GM18519 (cell line): ENCODE results near the gene MMUT.
"Not testable (repeated sequence)": the region's sequence is repeated elsewhere in the genome, so short reads cannot be mapped to it uniquely, and the experiment has no call there.

Experiments
- ATAC-seq: cut with Tn5 transposase; IDR thresholded peaks from one replicate; pipeline ENCODE4 v1.9.1; 2021; ENCODE audit warnings: mild to moderate bottlenecking, moderate library complexity; ENCODE audit not compliant: unreplicated experiment, low FRiP score

Gene MMUT

DNA sequence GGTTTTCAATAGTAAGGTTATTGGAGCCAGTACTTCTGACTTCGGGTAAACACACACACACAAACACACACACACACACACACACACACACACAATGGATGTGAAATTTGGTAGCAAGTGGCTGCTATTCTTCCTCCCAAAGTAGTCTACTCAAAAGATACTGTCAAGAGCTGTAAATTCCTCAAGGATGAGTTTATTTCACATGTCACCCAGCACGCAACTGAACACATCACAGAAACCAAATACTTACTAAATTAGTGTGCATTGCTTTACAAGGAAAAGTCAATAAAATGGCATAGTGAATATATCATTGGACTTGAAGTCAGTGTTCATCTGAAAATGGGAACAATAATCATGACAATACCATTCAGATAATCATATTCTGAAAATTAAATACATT is 32.9 kb downstream of the MMUT start:
- no peak for ATAC-seq

DNA sequence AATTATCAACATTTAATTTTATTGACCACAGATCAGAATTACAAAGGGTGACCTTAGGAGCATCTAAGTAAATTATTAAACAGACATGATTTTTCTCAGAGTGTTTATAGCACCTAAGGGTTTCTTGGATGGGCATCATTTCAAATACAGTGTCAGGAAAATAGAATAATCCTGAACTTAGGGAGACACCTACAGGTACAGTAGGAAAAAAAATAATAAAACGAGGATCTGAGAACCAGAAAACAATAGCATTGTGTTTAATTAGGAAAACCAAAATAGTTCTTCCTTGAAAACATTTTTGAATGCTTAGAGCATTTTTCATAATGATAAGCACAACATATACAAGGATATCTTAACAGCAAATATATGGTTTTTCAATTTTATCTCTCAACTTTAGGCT is 39.2 kb downstream of the MMUT start:
- ATAC-seq = no peak

DNA sequence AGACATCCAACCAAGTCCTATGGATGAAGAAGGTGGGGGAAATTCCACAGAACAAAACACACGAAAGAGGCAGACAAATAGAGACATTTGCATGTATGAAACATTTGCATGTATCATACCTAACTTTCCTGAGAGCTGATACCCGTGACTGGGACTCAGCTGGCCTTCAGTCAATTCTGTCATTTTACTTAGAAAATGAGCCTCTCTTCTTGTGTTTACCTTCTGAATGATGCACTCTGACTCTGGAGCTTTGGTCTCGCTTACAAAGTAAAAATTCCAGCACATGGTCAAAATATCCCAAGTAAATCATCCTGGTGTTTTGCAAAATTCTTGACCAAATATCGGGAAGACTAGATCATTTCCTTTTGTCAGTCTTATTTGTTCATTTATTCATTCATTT is 46.9 kb downstream of the MMUT start:
- ATAC-seq = no peak

DNA sequence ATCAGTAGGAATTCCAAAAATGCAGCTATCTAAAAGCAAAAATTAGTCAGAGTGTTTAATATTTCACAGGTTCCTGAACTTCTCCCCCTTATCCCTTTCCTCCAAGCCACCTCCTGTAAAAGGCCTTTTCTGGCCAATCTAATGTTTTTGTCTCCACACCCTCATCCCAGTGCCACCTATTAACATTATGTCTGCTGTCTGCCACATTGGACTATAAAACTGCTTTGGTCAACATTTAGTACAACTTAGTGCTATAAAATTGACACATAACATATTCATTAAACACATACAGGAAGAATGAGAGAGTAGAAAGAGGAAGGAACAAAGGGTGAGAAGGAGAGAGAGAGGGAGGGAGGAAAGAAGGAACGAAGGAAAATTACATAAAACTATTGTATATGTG is 47.7 kb downstream of the MMUT start:
- no peak for ATAC-seq

DNA sequence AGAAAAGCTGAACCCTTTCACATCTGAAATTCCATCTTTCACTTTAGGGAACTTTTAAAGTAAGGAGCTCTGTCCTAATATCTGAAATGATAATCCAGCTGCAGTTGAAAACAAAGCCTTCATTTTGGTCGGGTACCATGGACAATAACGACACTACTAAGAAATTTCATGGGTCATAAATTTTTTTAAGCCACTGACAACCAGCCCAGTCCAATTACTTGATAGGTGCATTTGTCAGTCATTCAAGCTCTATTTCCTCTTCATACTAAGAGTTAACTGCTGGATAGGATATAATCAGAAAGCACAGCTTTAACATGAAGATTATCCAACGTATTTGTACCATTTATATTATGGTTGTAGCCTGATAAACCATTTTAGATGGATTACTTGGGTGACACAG is 52.5 kb downstream of the MMUT start:
- no peak for ATAC-seq

DNA sequence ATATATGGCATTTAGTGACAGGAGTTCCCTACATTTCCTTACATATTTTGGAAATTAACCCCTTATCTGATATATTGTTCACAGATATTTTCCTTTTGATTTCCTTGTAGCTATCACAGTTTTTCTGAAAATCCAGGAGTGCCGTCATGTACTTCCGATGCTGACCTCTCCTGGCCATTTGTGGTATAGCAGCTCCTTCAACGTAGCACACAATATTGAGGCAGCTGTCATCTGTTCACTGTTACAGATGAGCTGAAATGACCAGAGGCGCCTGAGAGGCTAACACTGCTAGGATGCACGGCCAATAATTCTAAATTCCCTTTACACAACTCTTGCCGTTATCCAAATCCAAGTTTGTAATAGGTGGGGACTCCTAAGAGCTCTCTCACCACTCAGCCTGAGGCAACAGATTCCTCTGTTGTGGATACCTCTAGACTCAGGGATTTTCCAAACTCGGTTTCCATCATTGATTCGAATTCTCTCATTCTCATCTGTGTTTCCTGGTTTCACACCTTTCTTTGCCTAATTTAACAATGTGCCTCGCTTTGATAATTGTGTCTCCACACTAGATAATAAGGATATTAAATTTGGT is 53.0 kb downstream of the MMUT start:
- peak; percentile 83 for ATAC-seq

DNA sequence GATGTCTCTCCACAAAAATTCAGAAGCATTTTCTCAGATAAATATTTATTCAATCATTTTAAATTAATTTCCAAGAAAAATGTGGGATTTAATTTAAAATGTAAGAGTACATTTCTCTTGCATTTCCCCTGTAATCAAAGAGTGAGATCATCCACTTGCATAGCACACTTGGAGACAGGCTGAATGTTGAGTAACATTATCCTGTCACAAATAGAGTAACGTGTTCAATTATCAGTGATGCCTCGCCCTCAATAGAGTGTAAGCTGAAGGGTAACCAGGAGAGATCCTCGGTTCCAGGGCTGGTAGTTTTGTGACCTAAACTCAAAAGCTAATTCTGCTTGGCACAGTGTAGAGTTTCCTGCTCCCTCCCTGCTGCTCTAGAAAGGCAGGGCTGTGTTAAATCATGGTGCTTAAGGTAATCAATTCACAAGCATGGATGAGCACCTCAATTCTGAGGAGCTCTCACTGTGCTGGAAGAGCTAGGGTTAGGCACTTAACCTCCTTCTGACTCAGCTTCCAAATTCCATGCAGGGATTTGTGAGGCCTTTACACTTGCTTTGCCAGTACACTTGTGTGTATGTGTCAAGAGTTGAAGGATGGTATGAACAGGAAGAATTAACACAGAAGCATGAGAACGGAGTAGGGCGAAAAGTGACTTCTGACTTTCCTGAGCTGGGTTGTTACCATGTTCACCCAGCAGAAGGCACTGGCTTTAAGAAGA is 56.6 kb downstream of the MMUT start:
- no peak for ATAC-seq

DNA sequence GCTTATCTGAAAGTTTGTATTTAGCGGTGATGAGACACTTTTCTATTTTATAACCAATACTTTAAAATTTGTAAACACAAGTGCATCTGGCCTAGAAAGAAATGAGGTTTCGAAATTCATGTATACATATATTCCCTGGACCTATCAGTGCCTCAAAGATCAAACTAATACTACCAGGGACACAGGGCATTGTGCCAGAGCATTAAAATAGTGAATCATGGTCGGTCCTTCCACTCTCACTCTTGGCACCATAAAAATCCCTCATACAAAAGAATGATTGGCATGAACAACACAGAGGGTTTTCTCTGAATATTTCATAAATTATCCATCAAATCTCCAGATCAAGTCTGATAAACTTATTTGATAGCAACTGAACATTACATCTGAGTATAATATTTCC is 62.0 kb downstream of the MMUT start:
- ATAC-seq = no peak

DNA sequence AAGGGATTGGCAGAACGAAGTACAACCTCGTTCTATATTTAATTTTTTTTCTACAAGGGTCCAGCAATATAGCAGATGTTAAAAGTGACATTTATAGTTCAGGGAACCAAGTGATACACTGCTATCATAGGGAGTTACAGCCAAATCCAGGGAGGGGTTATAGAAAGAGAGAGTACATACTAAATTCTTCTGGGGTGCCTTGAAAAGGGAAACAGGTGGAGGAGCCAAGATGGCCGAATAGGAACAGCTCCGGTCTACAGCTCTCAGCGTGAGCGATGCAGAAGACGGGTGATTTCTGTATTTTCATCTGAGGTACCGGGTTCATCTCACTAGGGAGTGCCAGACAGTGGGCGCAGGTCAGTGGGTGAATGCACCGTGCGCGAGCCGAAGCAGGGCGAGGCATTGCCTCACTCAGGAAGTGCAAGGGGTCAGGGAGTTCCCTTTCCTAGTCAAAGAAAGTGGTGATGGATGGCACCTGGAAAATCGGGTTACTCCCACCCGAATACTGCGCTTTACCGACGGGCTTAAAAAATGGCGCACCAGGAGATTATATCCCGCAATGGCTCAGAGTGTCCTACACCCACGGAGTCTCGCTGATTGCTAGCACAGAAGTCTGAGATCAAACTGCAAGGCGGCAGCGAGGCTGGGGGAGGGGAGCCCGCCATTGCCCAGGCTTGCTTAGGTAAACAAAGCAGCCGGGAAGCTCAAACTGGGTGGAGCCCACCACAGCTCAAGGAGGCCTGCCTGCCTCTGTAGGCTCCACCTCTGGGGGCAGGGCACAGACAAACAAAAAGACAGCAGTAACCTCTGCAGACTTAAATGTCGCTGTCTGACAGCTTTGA is 76.2 kb downstream of the MMUT start:
- ATAC-seq = not testable (repeated sequence)

DNA sequence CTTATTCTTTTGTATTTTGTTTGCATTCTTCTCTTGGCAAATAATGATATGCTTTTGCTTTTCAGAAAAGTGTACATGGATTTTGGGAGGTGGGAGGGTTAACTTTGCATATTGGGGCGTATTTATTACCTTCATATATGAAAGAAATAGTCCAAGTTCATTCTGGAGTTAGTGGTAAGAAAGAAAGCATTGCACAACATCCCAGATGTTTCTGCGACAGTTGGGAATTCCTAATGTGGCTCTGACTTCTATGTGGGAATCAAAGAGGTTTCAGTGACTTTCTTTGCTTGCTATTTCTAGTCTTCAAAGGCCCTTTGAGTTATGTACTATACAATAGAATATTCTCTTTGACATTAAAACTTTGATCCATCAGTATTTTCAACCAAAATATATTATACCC is 78.1 kb downstream of the MMUT start:
- no peak for ATAC-seq
